H1 (cell line): ENCODE data around the gene MRGPRE. TPM values are rescaled to one million over a fixed set of nuclear protein-coding genes. Genes with fewer than 3 reads are reported as not detected.
A peak's percentile ranks its signal among the peaks of the same experiment; 100 is the strongest.

ENCODE experiments used
- CTCF ChIA-PET: fragments of 300-600 bp; sonication (Branson Sonifier 250); formaldehyde crosslinking; loops from one replicate; lab custom pipeline; 2021; ENCODE audit not compliant: partially characterized antibody; lab: Charles Lee
- POLR2A ChIA-PET: fragments of 300-600 bp; sonication (Branson Sonifier 250); formaldehyde crosslinking; loops from one replicate; lab custom pipeline; 2021; ENCODE audit warnings: inconsistent platforms; ENCODE audit not compliant: partially characterized antibody; lab: Charles Lee
- DNase-seq, 2 experiments: peaks; one replicate each; pipeline versions ENCODE4 v3.0.0 to v3.0.0-alpha.2; 2010 to 2022; ENCODE audit warnings: low spot score in 2 of 2, low read depth in 1 of 2, mixed read lengths in 1 of 2
- FAIRE-seq: peaks from 2 replicates; lab custom pipeline; 2011; peaks lifted over from hg19 to GRCh38; lab: Jason Lieb, UNC
- H2AFZ ChIP-seq: 2 replicates; pipeline ENCODE4 v1.8.1; 2012; ENCODE audit warnings: low read length, inconsistent platforms
- H2AK5ac ChIP-seq: 2 replicates; pipeline ENCODE4 v1.6.1; 2013; ENCODE audit warnings: low read depth, low read length
- H2BK120ac ChIP-seq: replicated peaks from 2 replicates; pipeline ENCODE3; 2013; ENCODE audit warnings: low read depth, low read length, inconsistent platforms
- H2BK12ac ChIP-seq: 2 replicates; pipeline ENCODE4 v1.6.1; 2013; ENCODE audit warnings: low read depth, low read length
- H2BK15ac ChIP-seq: 2 replicates; pipeline ENCODE4 v1.6.1; 2013; ENCODE audit warnings: low read length
- H2BK20ac ChIP-seq: 2 replicates; pipeline ENCODE4 v1.6.1; 2013; ENCODE audit warnings: low read length
- H2BK5ac ChIP-seq: 2 replicates; pipeline ENCODE4 v1.6.1; 2013; ENCODE audit warnings: low read depth, low read length
- H3K14ac ChIP-seq: 2 replicates; pipeline ENCODE4 v1.6.1; 2013; ENCODE audit warnings: inconsistent platforms; ENCODE audit not compliant: insufficient read length
- H3K18ac ChIP-seq: 2 replicates; pipeline ENCODE4 v1.6.1; 2013; ENCODE audit warnings: low read length; ENCODE audit errors: extremely low read depth
- H3K23ac ChIP-seq: 2 replicates; pipeline ENCODE4 v1.6.1; 2013; ENCODE audit warnings: inconsistent platforms; ENCODE audit not compliant: insufficient read length
- H3K23me2 ChIP-seq: 2 replicates; pipeline ENCODE4 v1.6.1; 2013; ENCODE audit warnings: low read depth, low read length
- H3K27ac ChIP-seq: 2 replicates; pipeline ENCODE4 v1.6.1; 2011; ENCODE audit warnings: low read depth, low read length, inconsistent platforms
- H3K27me3 ChIP-seq, 4 experiments: replicated peaks in 1 of 4; 1 replicate in 1 of 4; 2 replicates in 3 of 4; pipeline versions ENCODE4 v1.6.1 to v1.8.1; 2011 to 2013; ENCODE audit warnings: low read length in 3 of 4, mild to moderate bottlenecking in 3 of 4, inconsistent platforms in 2 of 4, mixed read lengths in 2 of 4, moderate library complexity in 1 of 4; ENCODE audit not compliant: control insufficient read depth in 3 of 4, insufficient read depth in 3 of 4; ENCODE audit errors: extremely low read depth in 1 of 4
- H3K36me3 ChIP-seq, 4 experiments: 2 replicates each; pipeline versions ENCODE4 v1.6.1 to v1.8.1; 2011 to 2013; ENCODE audit warnings: mild to moderate bottlenecking in 4 of 4, low read length in 3 of 4, moderate library complexity in 2 of 4, control low read depth in 1 of 4, inconsistent platforms in 1 of 4; ENCODE audit not compliant: insufficient read depth in 4 of 4, control insufficient read depth in 2 of 4
- H3K4ac ChIP-seq: replicated peaks from 2 replicates; pipeline ENCODE3; 2013; ENCODE audit warnings: low read length, low read depth, mixed read lengths, inconsistent platforms; ENCODE audit not compliant: insufficient read length
- H3K4me1 ChIP-seq, 4 experiments: replicated peaks in 1 of 4; 1 replicate in 1 of 4; 2 replicates in 3 of 4; pipeline versions ENCODE4 v1.6.1 to v1.8.1; 2011 to 2013; ENCODE audit warnings: low read length in 3 of 4, inconsistent platforms in 2 of 4, mixed read lengths in 1 of 4; ENCODE audit not compliant: insufficient read depth in 4 of 4, control insufficient read depth in 3 of 4
- H3K4me2 ChIP-seq, 2 experiments: 2 replicates each; pipeline versions ENCODE4 v1.6.1 to v1.8.1; 2011 to 2013; ENCODE audit warnings: low read depth in 2 of 2, low read length in 2 of 2, control low read depth in 1 of 2, inconsistent platforms in 1 of 2, mild to moderate bottlenecking in 1 of 2; ENCODE audit not compliant: insufficient read depth in 1 of 2
- H3K4me3 ChIP-seq, 4 experiments: fragments of 200-600, 300-600 bp in 1 of 4; sonication (generic), shearing (Covaris generic), sonication (Bioruptor Twin) in 1 of 4; 2 replicates each; pipeline versions ENCODE4 v1.5.1 to v1.8.1; 2011 to 2016; ENCODE audit warnings: low read length in 4 of 4, low read depth in 3 of 4, control low read depth in 2 of 4, inconsistent platforms in 2 of 4, mild to moderate bottlenecking in 2 of 4, mixed read lengths in 1 of 4, moderate library complexity in 1 of 4; ENCODE audit not compliant: insufficient read depth in 2 of 4; ENCODE audit errors: extremely low read depth in 1 of 4
- H3K56ac ChIP-seq: replicated peaks from 2 replicates; pipeline ENCODE3; 2013; ENCODE audit warnings: low read depth, mild to moderate bottlenecking, mixed read lengths, low read length, inconsistent platforms; ENCODE audit not compliant: insufficient read length
- H3K79me1 ChIP-seq: 2 replicates; pipeline ENCODE4 v1.6.1; 2013; ENCODE audit warnings: low read depth, low read length, control low read depth
- H3K79me2 ChIP-seq, 2 experiments: 2 replicates each; pipeline versions ENCODE4 v1.6.1 to v1.8.1; 2012 to 2013; ENCODE audit warnings: low read length in 2 of 2, mild to moderate bottlenecking in 2 of 2, inconsistent platforms in 1 of 2; ENCODE audit not compliant: insufficient read depth in 2 of 2, control insufficient read depth in 1 of 2
- H3K9ac ChIP-seq, 4 experiments: replicated peaks in 1 of 4; 1 replicate in 1 of 4; 2 replicates in 3 of 4; pipeline versions ENCODE4 v1.6.1 to v1.8.1; 2011 to 2013; ENCODE audit warnings: low read depth in 3 of 4, low read length in 3 of 4, control low read depth in 2 of 4, mild to moderate bottlenecking in 2 of 4, moderate library complexity in 2 of 4, inconsistent platforms in 1 of 4; ENCODE audit errors: extremely low read depth in 1 of 4
- H3K9me3 ChIP-seq, 2 experiments: 2 replicates each; pipeline versions ENCODE4 v1.6.1 to v1.8.1; 2012 to 2013; ENCODE audit warnings: mild to moderate bottlenecking in 2 of 2, moderate library complexity in 2 of 2, control low read depth in 1 of 2, inconsistent platforms in 1 of 2, low read depth in 1 of 2, low read length in 1 of 2, mixed read lengths in 1 of 2; ENCODE audit not compliant: insufficient read depth in 2 of 2
- H4K20me1 ChIP-seq, 2 experiments: replicated peaks in 1 of 2; 2 replicates each; pipeline versions ENCODE3 to v1.8.1; 2011 to 2013; ENCODE audit warnings: inconsistent platforms in 2 of 2, low read length in 2 of 2, mild to moderate bottlenecking in 1 of 2; ENCODE audit not compliant: insufficient read depth in 2 of 2, control insufficient read depth in 1 of 2
- H4K5ac ChIP-seq: 2 replicates; pipeline ENCODE4 v1.6.1; 2013; ENCODE audit warnings: low read length, low read depth, mixed read lengths, inconsistent platforms; ENCODE audit not compliant: insufficient read length
- H4K8ac ChIP-seq: 2 replicates; pipeline ENCODE4 v1.8.0; 2013; ENCODE audit warnings: mild to moderate bottlenecking, moderate library complexity, low read length, inconsistent platforms; ENCODE audit not compliant: insufficient read depth; ENCODE audit errors: extremely low read depth
- H4K91ac ChIP-seq: replicated peaks from 2 replicates; pipeline ENCODE3; 2013; ENCODE audit warnings: low read length, mixed read lengths, inconsistent platforms; ENCODE audit not compliant: insufficient read length
- BRCA1 ChIP-seq: IDR thresholded peaks from 2 replicates; pipeline ENCODE4 v1.6.1; 2012; ENCODE audit warnings: low read depth, low read length, improper control_type of control experiment
- TCF12 ChIP-seq: IDR thresholded peaks from 2 replicates; pipeline ENCODE4 v1.6.1; 2011; ENCODE audit warnings: low read depth, mild to moderate bottlenecking, low read length
- WGBS, 2 experiments: shearing (Covaris generic) in 1 of 2; methylation state at CpG; one replicate each; pipeline versions ENCODE4 v1.1.6 to v1.1.7; 2013 to 2015; ENCODE audit warnings: low lambda C conversion rate in 2 of 2, mixed read lengths in 2 of 2, inconsistent platforms in 1 of 2, low coverage in 1 of 2, missing lambda C conversion rate in 1 of 2; ENCODE audit not compliant: insufficient replicate concordance in 2 of 2, insufficient coverage in 1 of 2, insufficient read length in 1 of 2; ENCODE audit errors: extremely low coverage in 1 of 2, missing lambda C conversion rate in 1 of 2; 5-methylcytosine and 5-hydroxymethylcytosine counted together
- polyA plus RNA-seq, 7 experiments: library from polyadenylated mRNA; depleted of rRNA in 3 of 7; stranded (reverse) in 5 of 7; unstranded in 2 of 7; fragments of >200 nt in 5 of 7; fragments of 200-250 nt in 2 of 7; gene quantifications; 1 replicate in 5 of 7; 2 replicates in 1 of 7; 4 replicates in 1 of 7; pipeline versions ENCODE4 v1.2.1 to v1.2.3, GENCODE V29; 2011 to 2013; ENCODE audit warnings: missing spikeins in 2 of 7, mixed read lengths in 2 of 7
- total RNA-seq: library from RNA; stranded (reverse); fragmentation: NEBNext Ultra II Directional; extraction: Animal tissue kit (Norgen Biotek cat#: 25700); gene quantifications from 2 replicates; pipeline ENCODE4 v1.2.1, GENCODE V29; 2021

MRGPRE gene
- total and polyA plus RNA-seq, 2 of the 8 experiments (the other 6 are each of a cell fraction or from before 2014, with no cell fraction given) = not detected

GRCh38 chr11:3231550-3231850 is 717 bp downstream of the MRGPRE start:
- CTCF ChIA-PET = interaction anchor here (0.8 to 1.2 kb wide), 4 partner anchors 11 to 122 kb away, joined by 3 read pairs; no protein-coding TSS in a partner anchor
- no peaks in the 10 kb centered on the region for H3K79me2 ChIP-seq
- H3K14ac ChIP-seq = no peak overlapping the region
- H4K5ac ChIP-seq = no peak overlapping the region
- no peaks in the 10 kb centered on the region for H3K36me3 ChIP-seq
- H3K9ac ChIP-seq = no peak overlapping the region
- no peak overlapping the region for H3K18ac ChIP-seq
- POLR2A ChIA-PET = interaction anchor here (0.5 kb wide), 1 partner anchor 515 kb away, joined by 3 read pairs; no protein-coding TSS in a partner anchor
- no peak overlapping the region; the same call in 1 of the 2 replicates for H2AK5ac ChIP-seq
- no peak overlapping the region for H4K8ac ChIP-seq
- no peak overlapping the region for H2BK20ac ChIP-seq
- H2BK12ac ChIP-seq = peak overlapping the region; percentile 27; the same call in 1 of the 2 replicates
- no peaks in the 10 kb centered on the region for H3K9me3 ChIP-seq
- no peak overlapping the region for H2BK15ac ChIP-seq
- H3K4me2 ChIP-seq = no peak overlapping the region
- H2BK120ac ChIP-seq = no peak overlapping the region
- DNase-seq (no peak), FAIRE-seq (no peak)
- no peak overlapping the region for H2AFZ ChIP-seq
- no peaks in the 10 kb centered on the region for H3K23me2 ChIP-seq
- H3K4ac ChIP-seq = no peak overlapping the region
- H2BK5ac ChIP-seq = no peak overlapping the region
- peaks cover 0 to 2% of the 10 kb centered on the region in 2 experiments for H4K20me1 ChIP-seq
- H4K91ac ChIP-seq = no peak overlapping the region
- H3K79me1 ChIP-seq = no peaks in the 10 kb centered on the region
- H3K4me1 ChIP-seq = peaks cover 0 to 4% (median 0%) of the 10 kb centered on the region in 4 experiments; a peak in 1 of 7 replicates
- 80% methylated on average over 1 of the region's 6 CpGs; no CpG with 5 or more reads in 1 of the 2 experiments for WGBS, 2 experiments
- TF ChIP-seq BRCA1 (no peak), TCF12 (no peak)
- TF ChIP-seq, all 59 proteins: peak for 0
- no peak overlapping the region for H3K23ac ChIP-seq
- no peaks in the 10 kb centered on the region; a peak in 1 of 7 replicates for H3K27me3 ChIP-seq
- H3K4me3 ChIP-seq = no peak overlapping the region
- no peak overlapping the region for H3K56ac ChIP-seq
- no peak overlapping the region for H3K27ac ChIP-seq
